HCT116 (cell line): ENCODE results near the gene DOCK9. TPM values are rescaled to one million over a fixed set of nuclear protein-coding genes. Genes with fewer than 3 reads are reported as not detected.

Experiments used
- ATAC-seq: fragments of 200-7000 bp; cut with Tn5 transposase; 2 replicates; pipeline ENCODE4 v1.9.1; 2020; ENCODE audit warnings: mild to moderate bottlenecking, moderate library complexity
- BruUV-seq: library from RNA; stranded (reverse); fragments of 400-500 nt; replicated peaks from 2 replicates; lab custom pipeline; 2021; lab: Mats Ljungman, UMichigan
- CTCF ChIA-PET: fragments of 300-600 bp; sonication (Branson Sonifier 250); formaldehyde crosslinking; loops from one replicate; lab custom pipeline; 2021; ENCODE audit warnings: antibody characterized with exemption; lab: Charles Lee
- POLR2A ChIA-PET: fragments of 300-600, 350-600 bp; sonication (Branson Sonifier 250); formaldehyde crosslinking; loops from one replicate; lab custom pipeline; 2021; ENCODE audit warnings: antibody characterized with exemption; lab: Charles Lee
- RAD21 ChIA-PET, 2 experiments: fragments of 300-600 bp; sonication (Branson Sonifier 250); formaldehyde crosslinking; loops; one replicate each; lab custom pipeline; 2023; ENCODE audit warnings: low total read pairs in 2 of 2; ENCODE audit not compliant: uncharacterized antibody in 2 of 2, unreplicated experiment in 2 of 2, low non-redundant PET in 1 of 2; lab: Charles Lee
- DNase-seq: peaks from one replicate; pipeline ENCODE4 v3.0.0-alpha.2; 2010; ENCODE audit warnings: low read depth, low spot score
- H2AFZ ChIP-seq: fragments of 200-600 bp; shearing (Covaris generic), sonication (generic); 2 replicates; pipeline ENCODE4 v1.6.1; 2017; ENCODE audit warnings: low read depth, mixed run types, mixed read lengths, antibody characterized with exemption, low read length; ENCODE audit not compliant: poor library complexity, severe bottlenecking
- H3K27ac ChIP-seq: 2 replicates; pipeline ENCODE4 v1.5.1; 2012; ENCODE audit warnings: low read depth, low read length
- H3K27me3 ChIP-seq: fragments of 200-600 bp; sonication (generic); 2 replicates; pipeline ENCODE4 v1.6.1; 2016; ENCODE audit warnings: mixed run types, low read length, mixed read lengths; ENCODE audit not compliant: insufficient read depth
- H3K36me3 ChIP-seq, 2 experiments: fragments of 200-500 bp in 1 of 2; fragments of 200-600 bp in 1 of 2; sonication (Bioruptor generic) in 1 of 2; sonication (generic) in 1 of 2; 2 replicates each; pipeline versions ENCODE4 v1.5.1 to v1.6.1; 2014 to 2016; ENCODE audit warnings: low read length in 2 of 2, inconsistent platforms in 1 of 2, mixed read lengths in 1 of 2, mixed run types in 1 of 2; ENCODE audit not compliant: insufficient read depth in 2 of 2, control insufficient read depth in 1 of 2
- H3K4me1 ChIP-seq, 2 experiments: fragments of 200-600 bp in 1 of 2; sonication (generic) in 1 of 2; 2 replicates each; pipeline versions ENCODE4 v1.5.1 to v1.6.1; 2012 to 2017; ENCODE audit warnings: low read length in 2 of 2, inconsistent platforms in 1 of 2, mild to moderate bottlenecking in 1 of 2, mixed read lengths in 1 of 2, mixed run types in 1 of 2, moderate library complexity in 1 of 2; ENCODE audit not compliant: insufficient read depth in 2 of 2, control insufficient read depth in 1 of 2
- H3K4me2 ChIP-seq: fragments of 200-600 bp; sonication (generic); 2 replicates; pipeline ENCODE4 v1.6.1; 2017; ENCODE audit warnings: mixed run types, low read length, mixed read lengths
- H3K4me3 ChIP-seq, 2 experiments: fragments of 200-600 bp in 1 of 2; sonication (generic) in 1 of 2; replicated peaks in 1 of 2; 2 replicates each; pipeline ENCODE4 v1.5.1; 2011 to 2016; ENCODE audit warnings: low read length in 2 of 2, control low read depth in 1 of 2, low read depth in 1 of 2, mild to moderate bottlenecking in 1 of 2, mixed read lengths in 1 of 2, mixed run types in 1 of 2
- H3K79me2 ChIP-seq: fragments of 200-600 bp; sonication (generic); 2 replicates; pipeline ENCODE4 v1.6.1; 2017; ENCODE audit warnings: mild to moderate bottlenecking, mixed run types, low read length, moderate library complexity, mixed read lengths; ENCODE audit not compliant: insufficient read depth
- H3K9ac ChIP-seq: fragments of 200-600 bp; sonication (generic); 2 replicates; pipeline ENCODE4 v1.6.1; 2016; ENCODE audit warnings: low read length, mixed read lengths
- H3K9me2 ChIP-seq: fragments of 200-600 bp; sonication (generic), shearing (Covaris generic); 2 replicates; pipeline ENCODE4 v1.6.1; 2017; ENCODE audit warnings: mixed run types, mild to moderate bottlenecking, moderate library complexity; ENCODE audit not compliant: insufficient read depth
- H3K9me3 ChIP-seq, 2 experiments: fragments of 200-500 bp in 1 of 2; fragments of 200-600 bp in 1 of 2; sonication (Bioruptor generic) in 1 of 2; sonication (generic) in 1 of 2; 2 replicates each; pipeline ENCODE4 v1.6.1; 2014 to 2017; ENCODE audit warnings: low read length in 2 of 2, mixed read lengths in 2 of 2, inconsistent platforms in 1 of 2, low read depth in 1 of 2, mild to moderate bottlenecking in 1 of 2, mixed run types in 1 of 2, moderate library complexity in 1 of 2; ENCODE audit not compliant: control insufficient read depth in 1 of 2, insufficient read depth in 1 of 2
- H4K20me1 ChIP-seq: fragments of 200-600 bp; sonication (generic), shearing (Covaris generic); 2 replicates; pipeline ENCODE4 v1.6.1; 2017; ENCODE audit warnings: mixed run types, mild to moderate bottlenecking, moderate library complexity; ENCODE audit not compliant: insufficient read depth
- ATF3 ChIP-seq: IDR thresholded peaks from 2 replicates; pipeline ENCODE4 v1.6.1; 2012
- EGR1 ChIP-seq: IDR thresholded peaks from 2 replicates; pipeline ENCODE4 v1.6.1; 2012; ENCODE audit warnings: low read depth
- ELF1 ChIP-seq: IDR thresholded peaks from 2 replicates; pipeline ENCODE4 v1.6.1; 2012; ENCODE audit warnings: low read depth, borderline replicate concordance
- EZH2 ChIP-seq: fragments of 200-600 bp; sonication (generic); IDR thresholded peaks from 2 replicates; pipeline ENCODE4 v1.6.1; 2017; ENCODE audit warnings: antibody characterized with exemption, mixed run types
- EZH2phosphoT487 ChIP-seq: fragments of 200-600 bp; IDR thresholded peaks from 2 replicates; pipeline ENCODE4 v1.6.1; 2018; ENCODE audit warnings: antibody characterized with exemption, borderline replicate concordance
- FOSL1 ChIP-seq: IDR thresholded peaks from 2 replicates; pipeline ENCODE4 v1.6.1; 2012; ENCODE audit warnings: low read depth
- JUND ChIP-seq: IDR thresholded peaks from 2 replicates; pipeline ENCODE4 v1.6.1; 2012
- POLR2A ChIP-seq: IDR thresholded peaks from 2 replicates; pipeline ENCODE4 v1.7.0; 2011; ENCODE audit warnings: borderline replicate concordance; ENCODE audit not compliant: insufficient read depth, insufficient read length; ENCODE audit errors: extremely low read depth
- POLR2AphosphoS5 ChIP-seq: IDR thresholded peaks from 2 replicates; pipeline ENCODE4 v1.6.1; 2011; ENCODE audit warnings: mild to moderate bottlenecking, low read depth, low read length, moderate library complexity
- RAD21 ChIP-seq: IDR thresholded peaks from 2 replicates; pipeline ENCODE4 v1.6.1; 2012; ENCODE audit warnings: low read depth, mild to moderate bottlenecking
- SIN3A ChIP-seq: IDR thresholded peaks from 2 replicates; pipeline ENCODE4 v1.6.1; 2012; ENCODE audit warnings: low read depth
- ZFX ChIP-seq: fragments of 450-650 bp; IDR thresholded peaks from 2 replicates; pipeline ENCODE4 v1.6.1; 2017
- intact Hi-C: fragments of 100-400 bp; cut with micrococcal nuclease; formaldehyde crosslinking; loops from 2 replicates; pipeline ENCODE4 v1.10.0; 2022
- total RNA-seq: library from RNA; stranded (reverse); gene quantifications from one replicate; pipeline ENCODE4 v1.2.1, GENCODE V29; 2021; ENCODE audit not compliant: unreplicated experiment
- TF ChIP-seq, protein P1 (sequence below): IDR thresholded peaks from 2 replicates; pipeline ENCODE4 v1.6.1; 2012; ENCODE audit warnings: low read depth
- TF ChIP-seq, protein P2 (sequence below), 3 experiments: fragments of 200-600 bp in 1 of 3; sonication (generic) in 1 of 3; IDR thresholded peaks in 2 of 3; conservative IDR thresholded peaks in 1 of 3; 2 replicates each; pipeline ENCODE4 v1.5.1; 2012 to 2017; ENCODE audit warnings: low read depth in 2 of 3, low read length in 2 of 3, antibody characterized with exemption in 1 of 3, borderline replicate concordance in 1 of 3, control low read depth in 1 of 3, mild to moderate bottlenecking in 1 of 3, mixed read lengths in 1 of 3, mixed run types in 1 of 3, moderate library complexity in 1 of 3; ENCODE audit not compliant: insufficient read depth in 1 of 3

DOCK9 gene
- total RNA-seq, 1 experiment from 2014 or later, result 58.8 TPM

DNA sequence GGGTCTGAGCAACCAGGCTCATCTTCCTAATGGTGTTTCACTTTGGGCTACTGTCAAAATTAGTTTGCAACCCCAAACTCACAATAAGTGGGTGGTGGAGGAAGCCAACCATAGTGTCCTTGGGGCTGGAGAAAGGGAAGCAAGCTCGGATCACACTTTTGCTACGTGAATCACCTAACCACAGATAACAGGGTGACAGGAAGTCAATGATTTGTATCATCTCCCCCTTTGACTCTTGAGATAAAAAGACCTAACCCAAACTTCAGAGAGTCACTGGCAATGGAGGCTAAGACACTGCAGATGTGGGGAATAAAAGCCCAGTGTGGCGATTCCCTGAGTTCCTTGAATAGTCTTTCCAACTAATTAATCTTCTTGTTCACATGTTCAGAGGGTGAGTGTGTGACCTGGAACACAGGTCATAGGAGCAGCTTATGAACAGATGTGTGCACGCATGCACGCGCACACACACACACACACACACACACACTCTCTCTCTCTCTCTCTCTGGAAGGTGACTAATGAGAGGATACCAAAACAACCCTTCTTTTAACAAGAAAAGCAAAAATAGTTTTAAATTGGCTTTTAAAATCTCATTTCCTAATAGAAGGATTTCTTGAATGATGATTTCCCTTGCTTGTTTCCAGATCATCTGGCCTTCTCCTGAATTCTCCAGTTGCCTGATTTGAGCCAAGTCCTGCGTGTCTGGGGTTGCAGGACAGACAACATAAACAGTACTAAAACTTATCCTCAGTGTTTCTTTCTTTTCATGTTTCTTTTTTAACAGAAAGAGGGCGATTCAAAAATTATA, 21.2 kb upstream of the DOCK9 start:
- Histone ChIP-seq H3K9me2 (no peaks in the 10 kb centered on the region), H3K27ac (no peak overlapping the region), H3K27me3 (no peaks in the 10 kb centered on the region)
- POLR2A ChIA-PET, result no interaction called here
- intact Hi-C loops, result no loop called here
- TF ChIP-seq POLR2A (no peak), SIN3A (no peak), ATF3 (no peak), EZH2 (no peak), ELF1 (no peak), RAD21 (no peak), EGR1 (no peak), FOSL1 (no peak), POLR2AphosphoS5 (no peak), JUND (no peak), EZH2phosphoT487 (no peak), ZFX (no peak)
- TF ChIP-seq, protein P1, sequence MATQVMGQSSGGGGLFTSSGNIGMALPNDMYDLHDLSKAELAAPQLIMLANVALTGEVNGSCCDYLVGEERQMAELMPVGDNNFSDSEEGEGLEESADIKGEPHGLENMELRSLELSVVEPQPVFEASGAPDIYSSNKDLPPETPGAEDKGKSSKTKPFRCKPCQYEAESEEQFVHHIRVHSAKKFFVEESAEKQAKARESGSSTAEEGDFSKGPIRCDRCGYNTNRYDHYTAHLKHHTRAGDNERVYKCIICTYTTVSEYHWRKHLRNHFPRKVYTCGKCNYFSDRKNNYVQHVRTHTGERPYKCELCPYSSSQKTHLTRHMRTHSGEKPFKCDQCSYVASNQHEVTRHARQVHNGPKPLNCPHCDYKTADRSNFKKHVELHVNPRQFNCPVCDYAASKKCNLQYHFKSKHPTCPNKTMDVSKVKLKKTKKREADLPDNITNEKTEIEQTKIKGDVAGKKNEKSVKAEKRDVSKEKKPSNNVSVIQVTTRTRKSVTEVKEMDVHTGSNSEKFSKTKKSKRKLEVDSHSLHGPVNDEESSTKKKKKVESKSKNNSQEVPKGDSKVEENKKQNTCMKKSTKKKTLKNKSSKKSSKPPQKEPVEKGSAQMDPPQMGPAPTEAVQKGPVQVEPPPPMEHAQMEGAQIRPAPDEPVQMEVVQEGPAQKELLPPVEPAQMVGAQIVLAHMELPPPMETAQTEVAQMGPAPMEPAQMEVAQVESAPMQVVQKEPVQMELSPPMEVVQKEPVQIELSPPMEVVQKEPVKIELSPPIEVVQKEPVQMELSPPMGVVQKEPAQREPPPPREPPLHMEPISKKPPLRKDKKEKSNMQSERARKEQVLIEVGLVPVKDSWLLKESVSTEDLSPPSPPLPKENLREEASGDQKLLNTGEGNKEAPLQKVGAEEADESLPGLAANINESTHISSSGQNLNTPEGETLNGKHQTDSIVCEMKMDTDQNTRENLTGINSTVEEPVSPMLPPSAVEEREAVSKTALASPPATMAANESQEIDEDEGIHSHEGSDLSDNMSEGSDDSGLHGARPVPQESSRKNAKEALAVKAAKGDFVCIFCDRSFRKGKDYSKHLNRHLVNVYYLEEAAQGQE, result no peak
- TF ChIP-seq, protein P2, sequence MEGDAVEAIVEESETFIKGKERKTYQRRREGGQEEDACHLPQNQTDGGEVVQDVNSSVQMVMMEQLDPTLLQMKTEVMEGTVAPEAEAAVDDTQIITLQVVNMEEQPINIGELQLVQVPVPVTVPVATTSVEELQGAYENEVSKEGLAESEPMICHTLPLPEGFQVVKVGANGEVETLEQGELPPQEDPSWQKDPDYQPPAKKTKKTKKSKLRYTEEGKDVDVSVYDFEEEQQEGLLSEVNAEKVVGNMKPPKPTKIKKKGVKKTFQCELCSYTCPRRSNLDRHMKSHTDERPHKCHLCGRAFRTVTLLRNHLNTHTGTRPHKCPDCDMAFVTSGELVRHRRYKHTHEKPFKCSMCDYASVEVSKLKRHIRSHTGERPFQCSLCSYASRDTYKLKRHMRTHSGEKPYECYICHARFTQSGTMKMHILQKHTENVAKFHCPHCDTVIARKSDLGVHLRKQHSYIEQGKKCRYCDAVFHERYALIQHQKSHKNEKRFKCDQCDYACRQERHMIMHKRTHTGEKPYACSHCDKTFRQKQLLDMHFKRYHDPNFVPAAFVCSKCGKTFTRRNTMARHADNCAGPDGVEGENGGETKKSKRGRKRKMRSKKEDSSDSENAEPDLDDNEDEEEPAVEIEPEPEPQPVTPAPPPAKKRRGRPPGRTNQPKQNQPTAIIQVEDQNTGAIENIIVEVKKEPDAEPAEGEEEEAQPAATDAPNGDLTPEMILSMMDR (IDR thresholded peaks at IDR 0.05 in 2 of 3, conservative IDR thresholded peaks at IDR 0.05 in 1 of 3; ENCODE audit: borderline replicate concordance in 1 of 3, insufficient read depth in 1 of 3, low read depth in 2 of 3, low read length in 2 of 3), result no peak
- TF ChIP-seq, all 23 proteins: peak for 0
- ChIA-PET CTCF (no interaction called here), RAD21 (no interaction called here)
- DNase-seq, result no peak
- Histone ChIP-seq H3K79me2 (peaks cover under 1% of the 10 kb centered on the region; the same call in 1 of the 2 replicates), H3K9ac (no peak overlapping the region), H3K36me3 (no peaks in the 10 kb centered on the region), H3K4me3 (no peak overlapping the region), H3K4me2 (no peak overlapping the region), H3K4me1 (peaks cover 0 to 17% of the 10 kb centered on the region in 2 experiments; a peak in 2 of 4 replicates), H3K9me3 (no peaks in the 10 kb centered on the region), H2AFZ (no peak overlapping the region), H4K20me1 (no peaks in the 10 kb centered on the region)
- no TSS peak for BruUV-seq
- ATAC-seq, result no peak
